ENCODE data around the gene TOX3.

TOX3 gene

GRCh38 chr16:52577130-52577706 lies 30.3 kb upstream of the TOX3 start:
- no peak for TF ChIP-seq FOXA1 (IDR thresholded peaks at IDR 0.05)
- TF ChIP-seq FOXK2 (IDR thresholded peaks at IDR 0.05), result no peak
- TF ChIP-seq CTBP1 (IDR thresholded peaks at IDR 0.05; ENCODE audit: borderline replicate concordance), result no peak
- TF ChIP-seq PKNOX1 (IDR thresholded peaks at IDR 0.05), result no peak
- no peak for TF ChIP-seq ZNF384 (IDR thresholded peaks at IDR 0.05)
- TF ChIP-seq NFRKB (IDR thresholded peaks at IDR 0.05), result no peak
- TF ChIP-seq L3MBTL2 (conservative IDR thresholded peaks at IDR 0.05), result no peak
- TF ChIP-seq HDGF (IDR thresholded peaks at IDR 0.05; ENCODE audit: borderline replicate concordance), result no peak
- TF ChIP-seq BHLHE40 (IDR thresholded peaks at IDR 0.05; ENCODE audit: borderline replicate concordance), result no peak
- no peak for TF ChIP-seq TARDBP (IDR thresholded peaks at IDR 0.05)
- TF ChIP-seq ARNT (IDR thresholded peaks at IDR 0.05), result no peak
- no peak for TF ChIP-seq ELF4 (IDR thresholded peaks at IDR 0.05)
- TF ChIP-seq SUZ12 (IDR thresholded peaks at IDR 0.05), result no peak
- no peak for TF ChIP-seq LEF1 (IDR thresholded peaks at IDR 0.05; ENCODE audit: borderline replicate concordance)
- TF ChIP-seq SP1 (IDR thresholded peaks at IDR 0.05), result no peak
- no peak for TF ChIP-seq FOXM1 (IDR thresholded peaks at IDR 0.05; ENCODE audit: borderline replicate concordance)
- ChIA-PET CTCF (no interaction called here), POLR2A (no interaction called here)
- no peak for DNase-seq (ENCODE audit: extremely low spot score)

GRCh38 chr16:52573365-52574299 lies 26.7 kb upstream of the TOX3 start:
- POLR2A ChIA-PET, result no interaction called here
- TF ChIP-seq NFRKB (IDR thresholded peaks at IDR 0.05) (no peak), BHLHE40 (IDR thresholded peaks at IDR 0.05; ENCODE audit: borderline replicate concordance) (no peak), FOXK2 (IDR thresholded peaks at IDR 0.05) (no peak), ZNF384 (IDR thresholded peaks at IDR 0.05) (no peak), CTBP1 (IDR thresholded peaks at IDR 0.05; ENCODE audit: borderline replicate concordance) (no peak), FOXM1 (IDR thresholded peaks at IDR 0.05; ENCODE audit: borderline replicate concordance) (no peak)
- CTCF ChIA-PET, result no interaction called here
- DNase-seq (ENCODE audit: extremely low spot score), result no peak

GRCh38 chr16:52572656-52573055 lies 25.7 kb upstream of the TOX3 start:
- DNase-seq (ENCODE audit: extremely low spot score), result no peak
- POLR2A ChIA-PET, result no interaction called here
- TF ChIP-seq ARNT (IDR thresholded peaks at IDR 0.05) (no peak), L3MBTL2 (conservative IDR thresholded peaks at IDR 0.05) (no peak), SUZ12 (IDR thresholded peaks at IDR 0.05) (no peak), BHLHE40 (IDR thresholded peaks at IDR 0.05; ENCODE audit: borderline replicate concordance) (no peak), ZNF384 (IDR thresholded peaks at IDR 0.05) (no peak)
- CTCF ChIA-PET, result no interaction called here

GRCh38 chr16:52570495-52571091 lies 23.6 kb upstream of the TOX3 start:
- POLR2A ChIA-PET, result no interaction called here
- TF ChIP-seq HDGF (IDR thresholded peaks at IDR 0.05; ENCODE audit: borderline replicate concordance) (no peak), BHLHE40 (IDR thresholded peaks at IDR 0.05; ENCODE audit: borderline replicate concordance) (no peak), ZNF384 (IDR thresholded peaks at IDR 0.05) (no peak), FOXA1 (IDR thresholded peaks at IDR 0.05) (no peak), FOXM1 (IDR thresholded peaks at IDR 0.05; ENCODE audit: borderline replicate concordance) (no peak)
- DNase-seq (ENCODE audit: extremely low spot score), result no peak
- CTCF ChIA-PET, result no interaction called here

GRCh38 chr16:52569701-52570100 lies 22.8 kb upstream of the TOX3 start:
- no peak for TF ChIP-seq LEF1 (IDR thresholded peaks at IDR 0.05; ENCODE audit: borderline replicate concordance)
- no peak for TF ChIP-seq ZNF384 (IDR thresholded peaks at IDR 0.05)
- TF ChIP-seq ELF4 (IDR thresholded peaks at IDR 0.05), result no peak
- TF ChIP-seq PKNOX1 (IDR thresholded peaks at IDR 0.05), result no peak
- TF ChIP-seq L3MBTL2 (conservative IDR thresholded peaks at IDR 0.05), result no peak
- no peak for TF ChIP-seq BHLHE40 (IDR thresholded peaks at IDR 0.05; ENCODE audit: borderline replicate concordance)
- no peak for TF ChIP-seq HDGF (IDR thresholded peaks at IDR 0.05; ENCODE audit: borderline replicate concordance)
- TF ChIP-seq SP1 (IDR thresholded peaks at IDR 0.05), result no peak
- no peak for TF ChIP-seq SUZ12 (IDR thresholded peaks at IDR 0.05)
- no peak for TF ChIP-seq FOXM1 (IDR thresholded peaks at IDR 0.05; ENCODE audit: borderline replicate concordance)
- no peak for TF ChIP-seq ARNT (IDR thresholded peaks at IDR 0.05)
- TF ChIP-seq NFRKB (IDR thresholded peaks at IDR 0.05), result no peak
- TF ChIP-seq FOXK2 (IDR thresholded peaks at IDR 0.05), result no peak
- no peak for TF ChIP-seq CTBP1 (IDR thresholded peaks at IDR 0.05; ENCODE audit: borderline replicate concordance)
- no peak for TF ChIP-seq FOXA1 (IDR thresholded peaks at IDR 0.05)
- no peak for TF ChIP-seq TARDBP (IDR thresholded peaks at IDR 0.05)
- DNase-seq (ENCODE audit: extremely low spot score), result no peak
- ChIA-PET POLR2A (no interaction called here), CTCF (no interaction called here)

GRCh38 chr16:52568983-52569690 lies 22.2 kb upstream of the TOX3 start:
- ChIA-PET CTCF (interaction anchor here (1.0 kb wide), 1 partner anchor 20 kb away, joined by 3 read pairs; no protein-coding TSS in a partner anchor), POLR2A (no interaction called here)
- TF ChIP-seq ARNT (IDR thresholded peaks at IDR 0.05), result no peak
- TF ChIP-seq NFRKB (IDR thresholded peaks at IDR 0.05), result no peak
- TF ChIP-seq LEF1 (IDR thresholded peaks at IDR 0.05; ENCODE audit: borderline replicate concordance), result no peak
- no peak for TF ChIP-seq HDGF (IDR thresholded peaks at IDR 0.05; ENCODE audit: borderline replicate concordance)
- no peak for TF ChIP-seq SUZ12 (IDR thresholded peaks at IDR 0.05)
- no peak for TF ChIP-seq ZNF384 (IDR thresholded peaks at IDR 0.05)
- no peak for DNase-seq (ENCODE audit: extremely low spot score)

Measured in HEK293T (cell line).